ENCODE measurements around the gene GRB2. TPM values are rescaled to one million over a fixed set of nuclear protein-coding genes. Genes with fewer than 3 reads are reported as not detected.
A peak's percentile ranks its signal among the peaks of the same experiment; 100 is the strongest.
"Not testable (repeated sequence)": the region's sequence is repeated elsewhere in the genome, so short reads cannot be mapped to it uniquely, and the experiment has no call there.

The GRB2 gene
- total RNA-seq (2021) (95.2 and 101 TPM in 2 replicates), Bru-seq, nascent RNA (percentile 80 among the genes with signal in this experiment), BruChase-seq, experiment 1, labeled RNA remaining after a 2-hour chase (percentile 81 among the genes with signal in this experiment), BruChase-seq, experiment 2, labeled RNA remaining after a 6-hour chase (percentile 91 among the genes with signal in this experiment)
- long read RNA-seq, transcript GRB2-202 (6 exons, 3,248 nt): major isoform, 194 of 286 reads
- long read RNA-seq, transcript GRB2-205 (5 exons, 3,182 nt): minor isoform, 38 of 286 reads
- long read RNA-seq, partial matches to known transcripts: 11 of 286 reads
- long read RNA-seq, other reads (novel, unspliced or antisense): 42 of 286 reads

- ChIA-PET POLR2A (ENCODE audit: low non-redundant PET) (interaction anchor here (0.6 to 0.8 kb wide), 4 partner anchors 219 to 1334 kb away, joined by 6 to 9 read pairs (median 6); no protein-coding TSS in a partner anchor), CTCF (interaction anchor here (0.7 to 1.2 kb wide), 5 partner anchors 51 to 165 kb away, joined by 3 to 16 read pairs (median 3); partner anchors contain the start of genes MIF4GD, TMEM94 and TSEN54)
- intact Hi-C loops (cut with micrococcal nuclease; ENCODE audit: unreplicated experiment): loop anchor here (10.0 kb wide), 1 partner anchor 371 kb away; no protein-coding TSS in a partner anchor
- peak; percentile 99 for DNase-seq (ENCODE audit: low spot score)
- H3K27me3 ChIP-seq (replicated peaks; ENCODE audit: insufficient read depth, low read depth, low read length, poor library complexity): no peaks in the 10 kb centered on the region
- H3K9me3 ChIP-seq (ENCODE audit: low read depth, low read length, poor library complexity, severe bottlenecking): no peaks in the 10 kb centered on the region
- peak within 1 kb of the TSS; percentile 99 for H3K4me3 ChIP-seq (ENCODE audit: low read depth, low read length, poor library complexity, severe bottlenecking)
- H3K4me1 ChIP-seq (ENCODE audit: insufficient read depth, low read length, poor library complexity, severe bottlenecking): no peaks in the 10 kb centered on the region
- no peaks in the 10 kb centered on the region for H3K36me3 ChIP-seq (ENCODE audit: insufficient read depth, low read length, poor library complexity, severe bottlenecking)
- H3K27ac ChIP-seq (ENCODE audit: low read depth, low read length, poor library complexity, severe bottlenecking): peak within 1 kb of the TSS; percentile 90
- no peak for TF ChIP-seq EZH2 (IDR thresholded peaks at IDR 0.05; ENCODE audit: borderline replicate concordance, low read depth, low read length, poor library complexity, severe bottlenecking)
- TF ChIP-seq, protein P1, sequence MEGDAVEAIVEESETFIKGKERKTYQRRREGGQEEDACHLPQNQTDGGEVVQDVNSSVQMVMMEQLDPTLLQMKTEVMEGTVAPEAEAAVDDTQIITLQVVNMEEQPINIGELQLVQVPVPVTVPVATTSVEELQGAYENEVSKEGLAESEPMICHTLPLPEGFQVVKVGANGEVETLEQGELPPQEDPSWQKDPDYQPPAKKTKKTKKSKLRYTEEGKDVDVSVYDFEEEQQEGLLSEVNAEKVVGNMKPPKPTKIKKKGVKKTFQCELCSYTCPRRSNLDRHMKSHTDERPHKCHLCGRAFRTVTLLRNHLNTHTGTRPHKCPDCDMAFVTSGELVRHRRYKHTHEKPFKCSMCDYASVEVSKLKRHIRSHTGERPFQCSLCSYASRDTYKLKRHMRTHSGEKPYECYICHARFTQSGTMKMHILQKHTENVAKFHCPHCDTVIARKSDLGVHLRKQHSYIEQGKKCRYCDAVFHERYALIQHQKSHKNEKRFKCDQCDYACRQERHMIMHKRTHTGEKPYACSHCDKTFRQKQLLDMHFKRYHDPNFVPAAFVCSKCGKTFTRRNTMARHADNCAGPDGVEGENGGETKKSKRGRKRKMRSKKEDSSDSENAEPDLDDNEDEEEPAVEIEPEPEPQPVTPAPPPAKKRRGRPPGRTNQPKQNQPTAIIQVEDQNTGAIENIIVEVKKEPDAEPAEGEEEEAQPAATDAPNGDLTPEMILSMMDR (conservative IDR thresholded peaks at IDR 0.05; ENCODE audit: low read depth, low read length): no peak
- no TSS peak for BruUV-seq (replicated peaks)
These were observed at the start of gene GRB2 for GRCh38 chr17:75405365-75406221. Gene GRB2 (minus strand): TSS chr17:75405678. CDS start chr17:75393628, 12,050 bp downstream.

DNA sequence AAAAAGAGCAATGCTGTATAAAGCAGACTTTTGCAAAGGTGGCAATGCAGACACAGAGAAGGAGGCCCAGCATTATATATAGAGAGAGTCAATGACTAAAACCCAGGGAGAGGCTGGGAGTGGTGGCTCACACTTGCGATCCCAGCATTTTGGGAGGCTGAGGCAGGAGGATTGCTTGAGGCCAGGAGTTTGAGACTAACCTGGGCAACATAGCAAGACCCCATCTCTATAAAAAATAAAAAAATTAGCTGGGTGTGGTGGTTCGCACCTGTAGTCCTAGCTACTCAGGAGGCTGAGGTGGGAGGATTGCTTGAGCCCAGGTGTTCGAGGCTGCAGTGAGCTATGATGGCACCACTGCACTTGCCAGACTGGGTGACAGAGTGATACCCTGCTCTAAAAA, 49.2 kb upstream of the GRB2 start:
- H3K9me3 ChIP-seq (ENCODE audit: low read depth, low read length, poor library complexity, severe bottlenecking); H3K27ac ChIP-seq (ENCODE audit: low read depth, low read length, poor library complexity, severe bottlenecking); H3K27me3 ChIP-seq (replicated peaks; ENCODE audit: insufficient read depth, low read depth, low read length, poor library complexity); POLR2A ChIA-PET (ENCODE audit: low non-redundant PET); BruUV-seq (replicated peaks); H3K4me3 ChIP-seq (ENCODE audit: low read depth, low read length, poor library complexity, severe bottlenecking); intact Hi-C loops (cut with micrococcal nuclease; ENCODE audit: unreplicated experiment); H3K36me3 ChIP-seq (ENCODE audit: insufficient read depth, low read length, poor library complexity, severe bottlenecking); DNase-seq (ENCODE audit: low spot score); CTCF ChIA-PET: not testable (repeated sequence)
- peaks cover 13% of the 10 kb centered on the region for H3K4me1 ChIP-seq (ENCODE audit: insufficient read depth, low read length, poor library complexity, severe bottlenecking)

DNA sequence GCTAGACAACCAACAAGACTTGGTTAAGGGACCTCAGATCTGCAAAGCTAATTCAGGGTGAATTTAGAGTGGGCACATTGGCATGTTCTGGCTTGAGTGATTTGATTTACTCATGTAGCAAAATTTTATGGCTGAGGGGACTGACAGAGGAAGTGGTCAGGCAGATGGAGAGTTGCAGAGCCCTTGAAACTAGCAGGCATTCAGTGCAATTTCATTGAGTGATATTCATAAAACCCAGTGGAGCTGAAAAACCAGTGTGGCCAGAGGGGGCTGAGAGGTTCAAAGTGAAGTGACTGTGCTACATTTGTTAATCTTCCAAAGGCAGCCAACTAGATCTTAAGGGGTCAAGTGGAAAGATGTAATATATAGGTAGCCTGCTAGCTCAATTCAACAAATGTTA, 48.7 kb upstream of the GRB2 start:
- ChIA-PET CTCF (no interaction called here), POLR2A (ENCODE audit: low non-redundant PET) (no interaction called here)
- H3K4me3 ChIP-seq (ENCODE audit: low read depth, low read length, poor library complexity, severe bottlenecking): no peak overlapping the region
- H3K36me3 ChIP-seq (ENCODE audit: insufficient read depth, low read length, poor library complexity, severe bottlenecking): no peaks in the 10 kb centered on the region
- intact Hi-C loops (cut with micrococcal nuclease; ENCODE audit: unreplicated experiment): no loop called here
- no TSS peak for BruUV-seq (replicated peaks)
- H3K9me3 ChIP-seq (ENCODE audit: low read depth, low read length, poor library complexity, severe bottlenecking): no peaks in the 10 kb centered on the region
- H3K4me1 ChIP-seq (ENCODE audit: insufficient read depth, low read length, poor library complexity, severe bottlenecking): peaks cover 13% of the 10 kb centered on the region
- no peak overlapping the region for H3K27ac ChIP-seq (ENCODE audit: low read depth, low read length, poor library complexity, severe bottlenecking)
- TF ChIP-seq EZH2 (IDR thresholded peaks at IDR 0.05; ENCODE audit: borderline replicate concordance, low read depth, low read length, poor library complexity, severe bottlenecking): no peak
- TF ChIP-seq, protein P1 (conservative IDR thresholded peaks at IDR 0.05; ENCODE audit: low read depth, low read length): no peak
- H3K27me3 ChIP-seq (replicated peaks; ENCODE audit: insufficient read depth, low read depth, low read length, poor library complexity): no peaks in the 10 kb centered on the region
- DNase-seq (ENCODE audit: low spot score): no peak

Data from A673 (cell line).